NCI-H69 (cell line): ENCODE data around the gene BTN3A1.
"Not testable (repeated sequence)": the region's sequence is repeated elsewhere in the genome, so short reads cannot be mapped to it uniquely, and the experiment has no call there.

Source experiments
- DNase-seq: peaks from one replicate; lab custom pipeline; 2025; lab: John Stamatoyannopoulos, UW

BTN3A1 gene

DNA sequence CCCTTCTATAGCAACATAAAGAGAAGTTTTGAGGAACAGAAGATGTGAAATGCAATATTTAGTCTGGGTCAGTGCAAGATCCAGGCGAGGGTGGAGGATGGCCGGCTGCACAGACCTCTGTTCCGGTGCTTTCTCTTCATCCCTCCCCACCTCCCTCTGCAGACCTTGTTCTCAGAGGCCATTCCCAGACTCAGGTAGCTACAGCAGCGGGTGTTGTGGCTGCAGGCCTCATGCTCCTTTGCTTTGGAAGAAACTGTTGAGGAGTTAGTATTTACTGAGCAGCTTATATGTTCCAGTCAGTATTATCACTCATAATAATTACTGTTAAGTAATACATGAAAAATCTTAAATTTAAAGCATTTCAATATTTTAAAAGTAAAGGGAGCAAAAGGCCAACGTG lies 39.9 kb downstream of the BTN3A1 start:
- no peak for DNase-seq

DNA sequence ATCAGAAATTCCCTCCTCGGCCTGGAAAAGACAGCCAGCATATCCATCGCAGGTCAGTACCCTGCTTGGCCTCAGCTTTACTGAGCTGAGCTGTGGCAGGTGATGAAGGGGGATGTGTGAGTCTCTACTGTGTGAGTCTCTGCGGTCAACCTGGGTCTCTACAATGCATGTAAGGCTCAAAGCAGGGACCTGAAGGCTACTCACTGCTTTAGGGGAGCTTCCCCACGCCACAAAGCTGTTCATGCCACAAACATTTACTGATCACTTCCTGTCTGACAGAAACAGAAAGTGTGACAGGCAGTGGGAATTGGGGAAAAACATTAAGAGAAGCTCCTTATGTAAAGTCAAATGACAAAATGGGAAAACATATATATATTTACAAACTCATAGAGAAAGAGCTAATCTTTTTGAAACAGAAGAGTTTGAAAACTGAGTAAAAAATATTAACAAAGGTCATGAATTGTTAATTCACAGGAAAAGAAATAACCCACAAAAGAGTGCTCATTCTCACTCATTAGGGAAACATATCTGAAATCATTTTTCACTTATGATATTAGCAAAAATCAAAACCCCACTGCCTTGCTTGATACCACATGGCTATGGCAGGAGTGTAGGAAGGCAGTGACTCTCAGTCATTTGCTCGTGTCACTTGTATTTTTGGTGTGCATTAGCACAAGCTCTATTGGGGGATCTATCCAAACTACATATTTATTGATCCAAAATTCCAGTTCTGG lies 44.0 kb downstream of the BTN3A1 start:
- DNase-seq = no peak

GRCh38 chr6:26447257-26447656 lies 45.2 kb downstream of the BTN3A1 start:
- DNase-seq = no peak

GRCh38 chr6:26450240-26450639 lies 48.2 kb downstream of the BTN3A1 start:
- no peak for DNase-seq

- no peak for DNase-seq
These were observed 50.7 kb downstream of the BTN3A1 start for GRCh38 chr6:26452631-26453235.

DNA sequence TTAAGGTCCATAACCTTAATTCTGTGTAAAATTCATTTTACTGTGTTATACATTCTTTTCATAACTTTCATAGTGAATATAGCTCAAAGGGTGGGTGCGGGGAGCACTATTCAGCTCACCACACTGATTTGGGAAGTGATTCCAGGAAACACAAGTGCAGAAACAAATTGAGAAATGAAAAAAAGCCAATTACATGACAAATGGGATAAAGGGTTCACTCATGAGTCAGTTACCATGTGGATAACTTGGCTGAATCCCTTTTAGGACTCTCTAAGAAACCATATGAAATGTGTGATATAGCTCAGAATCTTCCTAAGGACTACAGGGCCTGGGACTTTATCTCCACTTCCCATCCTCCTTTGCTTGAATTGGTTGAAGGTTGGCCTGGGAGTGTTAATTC lies 52.6 kb downstream of the BTN3A1 start:
- no peak for DNase-seq

- no peak for DNase-seq
These were observed 53.4 kb downstream of the BTN3A1 start for GRCh38 chr6:26455357-26455970.

DNA sequence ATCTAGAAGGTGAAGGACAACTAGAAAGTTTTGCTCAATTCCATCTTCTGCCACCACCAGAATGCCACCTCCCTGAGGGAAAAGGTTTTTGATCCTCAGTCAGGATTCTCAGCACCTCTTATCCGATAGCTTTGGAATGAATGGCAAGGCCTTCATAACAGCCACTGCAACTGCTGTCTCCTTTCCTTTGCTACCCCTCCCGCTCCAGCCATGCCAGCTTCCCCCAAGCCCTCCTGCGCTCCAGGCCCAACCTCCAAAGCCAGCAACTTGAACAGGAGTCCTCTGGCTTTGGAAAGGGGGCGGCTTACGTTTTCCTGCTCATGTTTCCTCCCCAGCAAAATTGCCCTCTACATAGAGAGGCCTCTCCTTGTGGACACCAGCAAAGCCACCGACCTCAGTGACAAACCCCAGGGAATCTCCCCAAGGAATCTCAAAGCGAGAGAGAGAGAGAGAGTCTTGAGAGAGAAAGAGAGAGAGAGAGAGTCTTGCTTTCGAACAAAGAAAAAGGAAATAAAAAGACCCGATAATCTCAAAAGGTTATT lies 55.3 kb downstream of the BTN3A1 start:
- peak; percentile 70 for DNase-seq

DNA sequence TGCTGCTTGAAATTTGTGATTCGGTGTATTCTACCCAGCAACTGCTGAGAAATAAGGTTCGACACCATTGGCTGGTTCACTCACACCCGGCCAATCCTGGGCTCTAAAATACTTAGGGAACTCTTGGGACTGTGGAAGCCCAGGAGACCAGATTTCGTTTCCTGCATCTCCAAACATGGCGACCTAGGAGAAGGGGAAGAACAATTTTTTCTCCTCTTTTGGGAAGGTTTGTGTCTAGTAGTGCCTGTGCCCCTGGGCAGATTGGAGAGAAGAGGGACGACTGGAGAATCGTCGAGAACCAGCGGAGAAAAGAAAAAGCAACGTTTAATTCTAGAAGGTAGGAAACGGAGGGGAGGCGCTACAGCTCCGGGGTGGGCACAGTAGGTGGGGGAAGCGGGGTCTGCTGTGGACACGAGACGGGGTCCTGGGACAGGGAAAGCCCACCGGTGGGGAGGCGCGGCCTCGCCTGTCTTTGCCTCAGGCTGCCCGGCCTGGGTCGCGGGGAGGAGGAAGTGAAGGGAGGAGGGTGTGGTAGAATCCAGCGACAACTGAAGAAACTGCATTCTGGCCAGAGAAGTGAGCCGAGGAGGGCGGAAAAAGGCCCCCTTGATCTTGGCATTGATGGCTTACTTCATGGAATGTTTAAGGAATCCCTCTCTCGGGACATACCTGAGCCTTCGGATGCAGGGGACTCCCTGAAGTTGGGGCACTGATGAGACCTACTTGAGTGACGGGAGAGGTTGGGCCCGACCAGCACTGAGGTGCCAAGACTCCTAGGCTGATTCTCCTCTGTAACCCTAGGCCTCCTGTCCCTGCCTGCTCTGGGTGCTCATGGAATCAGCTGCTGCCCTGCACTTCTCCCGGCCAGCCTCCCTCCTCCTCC lies 56.0 kb downstream of the BTN3A1 start, which contains the start of gene BTN2A1:
Gene BTN2A1 (plus strand): TSS at position 150 of the 883 bp plus-strand sequence. CDS start 682 bp downstream, at position 832.
- DNase-seq = peak; percentile 94

GRCh38 chr6:26459023-26459810 lies 57.1 kb downstream of the BTN3A1 start:
- no peak for DNase-seq

- not testable (repeated sequence) for DNase-seq
These were observed 59.3 kb downstream of the BTN3A1 start for GRCh38 chr6:26461353-26461752.

DNA sequence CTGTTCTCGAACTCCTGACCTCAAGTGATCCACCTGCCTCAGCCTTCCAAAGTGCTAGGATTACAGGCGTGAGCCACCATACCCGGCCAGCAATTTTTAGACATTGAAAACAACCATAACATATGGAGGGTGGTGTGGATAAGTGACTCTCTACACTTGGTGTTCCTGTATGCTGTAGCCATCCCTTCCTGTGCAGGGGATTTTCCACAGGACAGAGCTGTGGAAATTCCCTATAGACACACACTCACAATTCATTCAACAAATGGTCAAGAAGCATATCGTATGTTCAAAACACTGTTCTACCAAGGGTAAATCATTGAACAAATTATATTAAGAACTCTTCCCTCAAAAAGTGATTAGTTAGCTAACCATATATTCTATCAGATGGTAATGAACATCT lies 61.9 kb downstream of the BTN3A1 start:
- DNase-seq = no peak

DNA sequence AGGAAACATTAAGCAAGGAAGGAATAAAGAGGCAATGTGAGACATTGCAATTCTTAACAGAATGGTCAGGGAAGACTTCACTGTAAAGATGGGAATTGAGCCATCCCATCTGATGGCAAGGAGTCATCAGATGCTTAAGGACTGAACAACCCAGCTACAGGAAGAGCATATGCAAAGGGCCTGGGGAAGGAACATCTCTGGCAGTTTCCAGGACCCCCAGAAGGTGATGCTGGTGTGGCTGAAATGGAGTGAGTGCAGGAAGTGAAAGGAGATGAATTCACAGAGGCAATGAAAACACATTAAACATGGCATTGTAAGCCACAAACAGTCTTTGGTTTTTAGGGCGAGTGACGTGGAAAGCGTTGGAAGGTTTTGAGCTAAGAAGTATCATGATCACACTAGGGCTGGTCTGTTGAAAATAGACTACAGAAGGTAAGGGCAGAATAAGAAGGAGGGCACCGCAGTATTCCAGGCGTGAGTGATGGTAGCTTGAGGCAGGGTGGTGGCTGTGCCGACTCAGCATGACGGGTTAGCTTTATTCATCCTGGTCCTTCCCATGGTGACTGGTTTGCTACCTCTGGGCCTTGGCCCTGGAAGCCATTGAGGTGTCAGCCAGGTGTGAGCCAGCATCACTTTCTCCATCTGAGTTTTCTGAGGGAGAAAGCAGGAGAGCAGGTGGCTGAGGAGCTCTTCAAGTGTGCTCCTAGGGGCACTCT lies 62.5 kb downstream of the BTN3A1 start:
- DNase-seq = no peak
